ENCODE results near the gene PEX16. TPM values are rescaled to one million over a fixed set of nuclear protein-coding genes. Genes with fewer than 3 reads are reported as not detected.

PEX16 gene
- total RNA-seq, 1 donor from 2014 or later: 35.8 TPM

DNA sequence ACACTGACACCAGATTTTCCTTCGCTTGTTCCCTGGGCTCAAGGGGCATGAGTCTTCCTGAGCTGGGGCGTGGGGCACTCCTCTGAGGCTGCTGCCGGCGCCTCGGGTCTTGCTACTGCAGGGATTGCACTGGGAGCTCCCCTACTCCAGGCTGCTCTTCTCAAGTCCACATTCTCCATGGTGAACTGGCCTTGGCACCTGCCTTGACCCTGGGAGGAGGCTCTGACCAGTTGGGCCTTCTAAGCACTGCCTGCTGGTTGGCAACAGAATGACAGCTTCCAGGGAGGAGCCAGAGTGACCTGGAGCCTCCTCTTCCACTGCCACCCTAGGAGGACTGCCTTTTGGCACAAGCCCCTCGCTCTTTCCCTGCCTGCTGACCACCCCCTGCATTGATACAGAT, 20.1 kb downstream of the PEX16 start:
- Histone ChIP-seq H3K36me3 (peaks cover 0 to 5% of the 10 kb centered on the region in 2 donors), H3K27me3 (no peaks in the 10 kb centered on the region), H3K9me3 (no peaks in the 10 kb centered on the region), H3K4me3 (no peak overlapping the region), H3K4me1 (peaks cover 22% of the 10 kb centered on the region), H3K27ac (no peak overlapping the region)
- intact Hi-C loops (cut with DNase I): no loop called here
- TF ChIP-seq POLR2A (IDR thresholded peaks at IDR 0.05) (no peak), POLR2AphosphoS5 (IDR thresholded peaks at IDR 0.05; ENCODE audit: insufficient read depth in 1 of 2, low read depth in 1 of 2) (no peak)
- TF ChIP-seq, protein P1, sequence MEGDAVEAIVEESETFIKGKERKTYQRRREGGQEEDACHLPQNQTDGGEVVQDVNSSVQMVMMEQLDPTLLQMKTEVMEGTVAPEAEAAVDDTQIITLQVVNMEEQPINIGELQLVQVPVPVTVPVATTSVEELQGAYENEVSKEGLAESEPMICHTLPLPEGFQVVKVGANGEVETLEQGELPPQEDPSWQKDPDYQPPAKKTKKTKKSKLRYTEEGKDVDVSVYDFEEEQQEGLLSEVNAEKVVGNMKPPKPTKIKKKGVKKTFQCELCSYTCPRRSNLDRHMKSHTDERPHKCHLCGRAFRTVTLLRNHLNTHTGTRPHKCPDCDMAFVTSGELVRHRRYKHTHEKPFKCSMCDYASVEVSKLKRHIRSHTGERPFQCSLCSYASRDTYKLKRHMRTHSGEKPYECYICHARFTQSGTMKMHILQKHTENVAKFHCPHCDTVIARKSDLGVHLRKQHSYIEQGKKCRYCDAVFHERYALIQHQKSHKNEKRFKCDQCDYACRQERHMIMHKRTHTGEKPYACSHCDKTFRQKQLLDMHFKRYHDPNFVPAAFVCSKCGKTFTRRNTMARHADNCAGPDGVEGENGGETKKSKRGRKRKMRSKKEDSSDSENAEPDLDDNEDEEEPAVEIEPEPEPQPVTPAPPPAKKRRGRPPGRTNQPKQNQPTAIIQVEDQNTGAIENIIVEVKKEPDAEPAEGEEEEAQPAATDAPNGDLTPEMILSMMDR (IDR thresholded peaks at IDR 0.05): no peak
- DNase-seq (ENCODE audit: extremely low spot score in 2 of 2): no peak

DNA sequence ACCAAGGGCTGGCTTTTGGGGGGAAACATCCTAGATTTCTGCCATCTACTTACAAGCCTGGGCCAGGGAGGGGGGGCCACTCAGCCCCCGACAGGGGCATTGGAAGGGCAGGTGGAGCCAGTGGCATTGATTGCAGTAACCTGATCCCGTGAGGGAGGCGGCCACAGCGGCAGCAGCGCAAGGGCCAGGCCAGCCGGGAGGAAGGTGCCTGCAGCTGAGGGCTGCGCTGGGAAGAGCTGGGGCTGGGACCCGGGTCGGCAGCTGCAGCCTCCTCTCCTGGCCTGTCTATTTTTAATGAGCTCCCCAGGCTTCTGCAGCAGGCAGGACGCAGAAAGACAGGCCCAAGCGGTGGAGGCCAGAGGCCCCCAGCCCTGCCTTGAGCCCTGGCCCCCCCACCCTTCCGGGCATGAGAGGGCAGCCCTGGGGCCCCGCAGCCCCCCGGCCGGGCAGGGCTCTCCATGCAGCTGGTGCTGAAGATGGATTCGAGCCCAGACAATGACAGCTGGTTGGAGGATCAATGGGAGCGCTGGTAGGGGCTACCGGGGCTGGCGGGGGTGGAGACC, 21.2 kb downstream of the PEX16 start:
- Histone ChIP-seq H3K36me3 (no peaks in the 10 kb centered on the region), H3K9me3 (no peaks in the 10 kb centered on the region), H3K27ac (no peak overlapping the region), H3K4me1 (peaks cover 21% of the 10 kb centered on the region), H3K4me3 (no peak overlapping the region), H3K27me3 (no peaks in the 10 kb centered on the region)
- no peak for DNase-seq (ENCODE audit: extremely low spot score in 2 of 2)
- intact Hi-C loops (cut with DNase I): no loop called here
- no peak for TF ChIP-seq POLR2A (IDR thresholded peaks at IDR 0.05)
- TF ChIP-seq, protein P1 (IDR thresholded peaks at IDR 0.05): no peak
- TF ChIP-seq POLR2AphosphoS5 (IDR thresholded peaks at IDR 0.05; ENCODE audit: insufficient read depth in 1 of 2, low read depth in 1 of 2): no peak

DNA sequence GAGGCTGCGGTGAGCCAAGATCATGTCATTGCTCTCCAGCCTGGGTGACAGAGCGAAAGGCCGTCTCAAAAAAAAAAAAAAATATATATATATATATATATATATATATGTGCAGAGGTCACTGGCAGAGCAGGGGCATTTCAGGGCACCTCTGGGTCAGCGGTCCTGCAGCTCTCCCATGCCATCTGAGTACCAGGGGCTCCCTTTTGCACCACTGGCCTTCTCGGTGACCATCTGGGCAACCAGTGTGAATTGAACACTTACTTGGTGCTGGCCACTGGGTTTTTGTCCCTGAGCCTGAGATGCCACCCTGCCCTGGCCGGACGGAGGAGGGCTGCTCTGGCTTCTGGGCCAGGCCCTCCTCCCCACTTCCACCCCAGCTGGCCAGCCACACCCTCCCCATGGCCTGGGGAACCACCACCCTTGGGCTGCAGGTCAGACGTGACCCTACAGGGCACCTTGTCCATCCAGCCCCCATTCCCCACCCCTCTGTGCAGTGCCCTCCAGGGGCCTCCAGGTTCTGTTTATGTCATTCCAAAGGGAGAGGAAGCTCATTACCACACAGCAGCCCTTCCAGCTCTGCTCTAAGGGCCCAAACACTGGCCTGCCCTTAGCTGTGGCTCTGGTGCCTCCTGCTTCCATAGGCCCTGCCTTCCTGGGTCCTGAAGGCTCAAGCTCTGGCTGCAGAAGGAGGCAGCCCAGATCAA, 22.0 kb downstream of the PEX16 start:
- Histone ChIP-seq H3K36me3 (no peaks in the 10 kb centered on the region), H3K27ac (no peak overlapping the region), H3K9me3 (no peaks in the 10 kb centered on the region), H3K4me3 (no peak overlapping the region), H3K27me3 (no peaks in the 10 kb centered on the region), H3K4me1 (peaks cover 13% of the 10 kb centered on the region)
- TF ChIP-seq, protein P1 (IDR thresholded peaks at IDR 0.05): no peak
- TF ChIP-seq POLR2A (IDR thresholded peaks at IDR 0.05) (no peak), POLR2AphosphoS5 (IDR thresholded peaks at IDR 0.05; ENCODE audit: insufficient read depth in 1 of 2, low read depth in 1 of 2) (no peak)
- DNase-seq (ENCODE audit: extremely low spot score in 2 of 2): no peak
- intact Hi-C loops (cut with DNase I): no loop called here

DNA sequence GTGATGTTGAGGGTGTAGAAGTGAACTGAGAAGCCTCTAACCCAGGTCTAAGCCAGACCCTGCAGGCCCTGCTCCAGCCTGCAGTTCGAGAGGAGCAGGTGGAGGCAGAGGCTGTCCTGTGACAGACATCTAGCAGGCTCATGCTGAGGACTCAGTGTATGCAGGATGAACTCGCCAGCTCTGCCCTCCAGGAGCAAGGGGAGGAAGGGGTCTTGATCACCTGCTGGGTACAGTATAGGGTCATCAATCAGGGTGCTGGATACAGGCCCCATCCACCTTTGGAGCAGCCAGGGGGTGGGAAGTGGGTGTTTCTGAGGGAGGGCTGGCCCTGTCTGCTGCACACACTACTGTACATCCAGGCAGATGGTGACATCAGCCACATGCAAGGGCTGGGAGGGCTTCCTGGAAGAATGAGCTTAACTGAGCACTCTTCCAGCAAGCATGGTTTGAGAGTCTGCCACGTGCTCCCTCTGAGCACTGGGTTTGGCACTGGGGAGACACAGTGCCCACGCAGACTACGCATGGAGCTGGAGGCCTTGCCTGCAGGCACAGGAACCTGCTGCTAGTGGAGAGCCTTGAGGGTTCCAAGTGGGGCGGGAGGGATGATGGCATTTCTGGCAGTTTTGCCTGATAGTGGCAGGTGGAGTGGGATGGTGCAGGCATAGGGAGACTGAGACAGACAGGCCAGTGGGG, 23.0 kb downstream of the PEX16 start:
- no peaks in the 10 kb centered on the region for H3K27me3 ChIP-seq
- DNase-seq (ENCODE audit: extremely low spot score in 2 of 2): no peak
- H3K4me3 ChIP-seq: no peak overlapping the region
- intact Hi-C loops (cut with DNase I): no loop called here
- no peaks in the 10 kb centered on the region for H3K36me3 ChIP-seq
- TF ChIP-seq POLR2AphosphoS5 (IDR thresholded peaks at IDR 0.05; ENCODE audit: insufficient read depth in 1 of 2, low read depth in 1 of 2) (no peak), POLR2A (IDR thresholded peaks at IDR 0.05) (no peak)
- no peaks in the 10 kb centered on the region for H3K9me3 ChIP-seq
- peaks cover 9% of the 10 kb centered on the region for H3K4me1 ChIP-seq
- no peak overlapping the region for H3K27ac ChIP-seq

DNA sequence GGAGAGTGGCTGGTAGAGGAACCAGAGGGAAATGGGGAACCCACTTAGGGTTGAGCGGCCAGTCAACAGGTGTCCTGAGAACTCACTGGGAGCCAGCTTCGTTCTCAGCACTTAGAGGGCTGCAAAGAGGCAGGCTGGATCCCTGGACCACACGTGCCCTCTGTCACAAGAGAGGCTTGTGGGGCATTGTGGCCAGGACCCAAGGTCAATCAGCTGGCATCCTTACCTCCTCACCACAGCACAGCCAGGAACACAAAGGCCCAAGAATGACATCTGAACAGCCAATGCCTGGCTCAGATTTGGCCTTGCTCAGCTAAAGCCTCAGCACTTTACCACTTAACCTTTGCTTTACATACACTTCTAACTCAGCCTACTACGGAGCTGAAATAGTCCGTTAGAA, 24.8 kb downstream of the PEX16 start:
- no peak for DNase-seq (ENCODE audit: extremely low spot score in 2 of 2)
- no peak for TF ChIP-seq POLR2A (IDR thresholded peaks at IDR 0.05)
- TF ChIP-seq, protein P1 (IDR thresholded peaks at IDR 0.05): no peak
- no peak for TF ChIP-seq POLR2AphosphoS5 (IDR thresholded peaks at IDR 0.05; ENCODE audit: insufficient read depth in 1 of 2, low read depth in 1 of 2)
- H3K27me3 ChIP-seq: no peaks in the 10 kb centered on the region
- no peak overlapping the region for H3K4me3 ChIP-seq
- no peaks in the 10 kb centered on the region for H3K36me3 ChIP-seq
- no peaks in the 10 kb centered on the region for H3K9me3 ChIP-seq
- H3K4me1 ChIP-seq: no peaks in the 10 kb centered on the region
- intact Hi-C loops (cut with DNase I): no loop called here
- no peak overlapping the region for H3K27ac ChIP-seq

Data from vagina (tissue), 2 donors.